ENCODE measurements around the gene PRR36.

- TF ChIP-seq CTCF (IDR thresholded peaks at IDR 0.05), result no peak
- TF ChIP-seq POLR2A (IDR thresholded peaks at IDR 0.05), result no peak
These were observed 55.4 kb downstream of the PRR36 start for GRCh38 chr19:7818806-7819205.
